AG08396 (cell line): ENCODE measurements around the gene PDE4B.

Experiments
- DNase-seq: peaks from one replicate; pipeline ENCODE4 v3.0.0; 2012; ENCODE audit warnings: low spot score, mixed read lengths

PDE4B gene

GRCh38 chr1:66262208-66262963 is 469.7 kb downstream of the PDE4B start:
- peak; percentile 38 for DNase-seq

- no peak for DNase-seq
Observed at GRCh38 chr1:66265268-66265667, 472.6 kb downstream of the PDE4B start.

GRCh38 chr1:66265796-66266195 is 473.1 kb downstream of the PDE4B start:
- DNase-seq = no peak

- DNase-seq = no peak
Observed at GRCh38 chr1:66266350-66266749, 473.7 kb downstream of the PDE4B start.

- no peak for DNase-seq
Observed at GRCh38 chr1:66266756-66267155, 474.1 kb downstream of the PDE4B start.

GRCh38 chr1:66267201-66267940 is 474.7 kb downstream of the PDE4B start:
- DNase-seq = no peak

- DNase-seq = no peak
Observed at GRCh38 chr1:66269222-66269621, 476.5 kb downstream of the PDE4B start.

- DNase-seq = no peak
Observed at GRCh38 chr1:66270119-66270812, 477.6 kb downstream of the PDE4B start.

GRCh38 chr1:66271216-66271903 is 478.7 kb downstream of the PDE4B start:
- DNase-seq = peak; percentile 78

GRCh38 chr1:66271904-66272254 is 479.2 kb downstream of the PDE4B start:
- DNase-seq = peak; percentile 43

- DNase-seq = no peak
Observed at GRCh38 chr1:66273656-66274055, 481.0 kb downstream of the PDE4B start.

GRCh38 chr1:66274634-66275033 is 481.9 kb downstream of the PDE4B start:
- DNase-seq = no peak

- no peak for DNase-seq
Observed at GRCh38 chr1:66275083-66275482, 482.4 kb downstream of the PDE4B start.

GRCh38 chr1:66275601-66276023 is 482.9 kb downstream of the PDE4B start:
- DNase-seq = no peak

GRCh38 chr1:66276218-66276617 is 483.5 kb downstream of the PDE4B start:
- DNase-seq = no peak

- no peak for DNase-seq
Observed at GRCh38 chr1:66278260-66279021, 485.7 kb downstream of the PDE4B start.

- DNase-seq = no peak
Observed at GRCh38 chr1:66281808-66282207, 489.1 kb downstream of the PDE4B start.

- peak; percentile 27 for DNase-seq
Observed at GRCh38 chr1:66282343-66282852, 489.7 kb downstream of the PDE4B start.

- DNase-seq = no peak
Observed at GRCh38 chr1:66282891-66283621, 490.4 kb downstream of the PDE4B start.

GRCh38 chr1:66283622-66284041 is 490.9 kb downstream of the PDE4B start:
- DNase-seq = no peak

GRCh38 chr1:66284746-66285145 is 492.1 kb downstream of the PDE4B start:
- no peak for DNase-seq
